CD4-positive, CD25-positive, alpha-beta regulatory T cell (primary cell): ENCODE data around the gene ASH1L. TPM values are rescaled to one million over a fixed set of nuclear protein-coding genes. Genes with fewer than 3 reads are reported as not detected.

Source experiments
- ATAC-seq, 2 donors: fragments of 150-1000 bp; cut with Tn5 transposase; one replicate each; pipeline ENCODE4 v1.10.0; 2021; ENCODE audit warnings: low read depth in 2 of 2, moderate number of reproducible peaks in 2 of 2, moderate library complexity in 1 of 2
- DNase-seq, 3 donors: peaks; one replicate each; pipeline versions ENCODE4 v3.0.0 to v3.0.0-alpha.2; 2012 to 2022; ENCODE audit warnings: mixed read lengths in 1 of 3
- H3K27ac ChIP-seq: one replicate; pipeline ENCODE4 v1.7.0; 2013; ENCODE audit warnings: mild to moderate bottlenecking, low read length; ENCODE audit not compliant: insufficient read depth, poor library complexity, severe bottlenecking
- H3K27me3 ChIP-seq: one replicate; pipeline ENCODE4 v1.7.0; 2013; ENCODE audit warnings: low read length; ENCODE audit not compliant: control insufficient read depth, insufficient read depth
- H3K36me3 ChIP-seq: one replicate; pipeline ENCODE4 v1.7.0; 2013; ENCODE audit warnings: mild to moderate bottlenecking, low read length, moderate library complexity; ENCODE audit not compliant: control insufficient read depth, insufficient read depth
- H3K4me1 ChIP-seq: 2 replicates; pipeline ENCODE4 v1.7.0; 2013; ENCODE audit warnings: mild to moderate bottlenecking, low read length; ENCODE audit not compliant: insufficient read depth, control insufficient read depth, poor library complexity, severe bottlenecking
- H3K4me3 ChIP-seq: one replicate; pipeline ENCODE4 v1.7.0; 2013; ENCODE audit warnings: low read depth, mild to moderate bottlenecking, low read length, moderate library complexity
- H3K9me3 ChIP-seq, 2 experiments: 1 replicate in 1 of 2; 2 replicates in 1 of 2; pipeline ENCODE4 v1.7.0; 2013; ENCODE audit warnings: low read length in 2 of 2, mild to moderate bottlenecking in 1 of 2, moderate library complexity in 1 of 2; ENCODE audit not compliant: control insufficient read depth in 2 of 2
- H3K27ac Mint-ChIP-seq, 3 donors: one replicate each; pipeline ENCODE4 v1.8.0; 2020 to 2022; ENCODE audit warnings: mild to moderate bottlenecking in 3 of 3, mixed read lengths in 3 of 3, moderate library complexity in 2 of 3
- H3K27me3 Mint-ChIP-seq: one replicate; pipeline ENCODE4 v1.8.0; 2022; ENCODE audit warnings: mild to moderate bottlenecking, mixed read lengths
- H3K36me3 Mint-ChIP-seq: one replicate; pipeline ENCODE4 v1.8.0; 2020; ENCODE audit warnings: mixed read lengths
- H3K4me1 Mint-ChIP-seq, 4 donors: one replicate each; pipeline ENCODE4 v1.8.0; 2020 to 2022; ENCODE audit warnings: mixed read lengths in 4 of 4, mild to moderate bottlenecking in 1 of 4
- H3K4me3 Mint-ChIP-seq, 4 donors: one replicate each; pipeline ENCODE4 v1.8.0; 2020 to 2022; ENCODE audit warnings: mild to moderate bottlenecking in 4 of 4, mixed read lengths in 4 of 4, moderate library complexity in 3 of 4
- H3K9me3 Mint-ChIP-seq, 7 donors: one replicate each; pipeline ENCODE4 v1.8.0; 2020 to 2022; ENCODE audit warnings: mixed read lengths in 7 of 7, mild to moderate bottlenecking in 3 of 7, moderate library complexity in 2 of 7
- polyA plus RNA-seq, 4 donors: library from polyadenylated mRNA; unstranded; fragments of 300-500 nt; fragmentation: Illumina TruSeq; gene quantifications; one replicate each; pipeline ENCODE4 v1.2.3, GENCODE V29; 2021
- total RNA-seq: library from RNA; stranded (reverse); gene quantifications from one replicate; pipeline ENCODE4 v1.2.3, GENCODE V29; 2022

ASH1L gene
- total and polyA plus RNA-seq, 5 donors from 2014 or later = 14.1 to 97.8 (median 15.8) TPM

DNA sequence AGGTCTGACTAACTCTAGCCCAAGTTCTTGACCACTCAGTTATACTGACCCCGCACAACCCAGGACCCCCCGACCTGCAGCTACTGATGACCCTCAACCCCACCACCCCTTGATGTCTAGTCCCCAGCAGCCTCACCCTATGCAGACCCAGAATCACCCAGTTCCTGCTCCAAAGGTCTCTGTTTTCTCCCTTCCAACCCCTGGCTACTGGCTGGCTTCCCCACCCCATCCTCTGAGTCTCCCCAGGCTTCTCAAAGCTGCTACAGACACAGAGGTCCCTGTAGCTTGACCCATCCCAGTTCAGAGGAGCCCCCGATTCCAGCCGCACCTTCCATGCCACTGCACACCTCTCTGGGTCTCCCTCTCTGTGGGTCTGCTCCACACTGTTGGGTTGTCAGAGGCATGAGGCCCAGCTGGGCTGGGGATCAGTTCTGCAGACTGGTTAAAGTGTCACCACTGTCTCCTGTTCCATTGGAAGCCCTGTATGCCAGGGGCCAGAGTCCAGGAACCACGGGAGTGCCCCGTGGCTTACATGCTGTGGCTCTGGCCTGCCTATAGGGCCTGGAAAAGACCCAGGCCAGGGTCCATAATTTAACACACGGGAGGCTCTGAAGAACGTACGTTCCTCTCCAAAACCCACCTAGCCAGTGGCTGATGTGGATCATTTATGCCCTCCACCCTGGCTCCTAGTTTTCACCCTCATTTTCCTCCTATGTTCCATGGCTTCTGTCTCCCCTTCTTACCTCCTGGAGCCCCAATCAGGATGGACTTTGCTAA lies 261.9 kb downstream of the ASH1L start:
- no peaks in the 10 kb centered on the region for H3K36me3 Mint-ChIP-seq
- DNase-seq (no peak), ATAC-seq (no peak)
- H3K9me3 Mint-ChIP-seq = no peaks in the 10 kb centered on the region
- no peaks in the 10 kb centered on the region for H3K36me3 ChIP-seq
- H3K4me1 Mint-ChIP-seq = no peaks in the 10 kb centered on the region
- H3K4me3 ChIP-seq = no peak overlapping the region
- no peaks in the 10 kb centered on the region for H3K9me3 ChIP-seq
- peaks cover 5% of the 10 kb centered on the region for H3K27me3 ChIP-seq
- H3K4me1 ChIP-seq = no peaks in the 10 kb centered on the region
- H3K27ac ChIP-seq = no peak overlapping the region
- H3K27ac Mint-ChIP-seq = no peak overlapping the region
- no peak overlapping the region for H3K4me3 Mint-ChIP-seq
- H3K27me3 Mint-ChIP-seq = peaks cover 17% of the 10 kb centered on the region

DNA sequence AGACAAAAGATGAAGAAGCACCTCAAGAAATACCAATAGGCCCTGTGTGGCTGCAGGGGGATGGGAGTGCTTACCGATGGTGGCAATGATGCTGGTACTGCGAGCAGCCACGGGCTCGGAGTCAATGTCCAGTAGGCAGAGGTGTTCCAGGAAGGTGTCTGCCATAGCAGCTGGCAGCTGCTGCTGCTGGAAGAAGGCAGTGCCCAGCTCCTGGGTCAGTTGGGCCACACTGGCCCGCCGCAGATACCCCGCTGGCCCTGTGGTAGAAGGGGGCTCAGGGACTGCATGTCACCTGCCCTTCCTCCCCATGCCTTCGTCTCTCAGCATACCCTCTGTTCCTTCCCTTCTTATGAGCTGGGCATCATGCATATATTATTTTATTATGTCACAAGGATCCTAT lies 262.6 kb downstream of the ASH1L start:
- no peaks in the 10 kb centered on the region for H3K9me3 Mint-ChIP-seq
- Histone ChIP-seq H3K9me3 (no peaks in the 10 kb centered on the region), H3K27ac (no peak overlapping the region), H3K4me1 (peaks cover 6% of the 10 kb centered on the region), H3K4me3 (no peak overlapping the region), H3K36me3 (no peaks in the 10 kb centered on the region), H3K27me3 (peaks cover 7% of the 10 kb centered on the region)
- H3K4me1 Mint-ChIP-seq = no peaks in the 10 kb centered on the region
- H3K27me3 Mint-ChIP-seq = peaks cover 20% of the 10 kb centered on the region
- H3K4me3 Mint-ChIP-seq = no peak overlapping the region
- no peak overlapping the region for H3K27ac Mint-ChIP-seq
- no peaks in the 10 kb centered on the region for H3K36me3 Mint-ChIP-seq
- ATAC-seq = no peak
- DNase-seq = no peak

DNA sequence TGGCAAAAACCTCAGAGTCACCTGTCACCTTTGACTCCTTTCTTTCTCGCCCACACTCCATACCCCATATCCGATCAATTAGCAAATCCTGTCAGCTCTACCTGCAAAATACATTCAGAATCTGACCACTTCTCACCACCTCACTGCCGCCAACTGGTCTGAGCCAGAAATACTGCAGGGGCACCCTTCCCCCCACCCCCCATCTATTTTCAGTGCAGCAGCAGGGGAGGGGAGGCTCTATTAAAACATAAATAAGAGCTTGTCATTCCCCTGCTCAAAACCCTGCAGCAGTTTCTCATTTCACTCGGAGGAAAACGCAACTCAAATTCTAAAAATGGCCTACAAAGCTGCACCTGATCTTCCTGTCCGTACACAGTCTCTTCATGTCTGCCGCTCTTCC lies 265.2 kb downstream of the ASH1L start:
- no peaks in the 10 kb centered on the region for H3K36me3 Mint-ChIP-seq
- H3K27me3 Mint-ChIP-seq = peaks cover 33% of the 10 kb centered on the region
- DNase-seq = no peak
- H3K9me3 ChIP-seq = no peaks in the 10 kb centered on the region
- no peak overlapping the region for H3K27ac Mint-ChIP-seq
- H3K36me3 ChIP-seq = no peaks in the 10 kb centered on the region
- no peak overlapping the region for H3K4me3 Mint-ChIP-seq
- peaks cover 7% of the 10 kb centered on the region for H3K27me3 ChIP-seq
- H3K9me3 Mint-ChIP-seq = no peaks in the 10 kb centered on the region
- no peak overlapping the region for H3K27ac ChIP-seq
- ATAC-seq = no peak
- H3K4me1 ChIP-seq = peaks cover 7% of the 10 kb centered on the region
- H3K4me1 Mint-ChIP-seq = peaks cover 0 to 4% (median 0%) of the 10 kb centered on the region in 4 donors
- H3K4me3 ChIP-seq = no peak overlapping the region

DNA sequence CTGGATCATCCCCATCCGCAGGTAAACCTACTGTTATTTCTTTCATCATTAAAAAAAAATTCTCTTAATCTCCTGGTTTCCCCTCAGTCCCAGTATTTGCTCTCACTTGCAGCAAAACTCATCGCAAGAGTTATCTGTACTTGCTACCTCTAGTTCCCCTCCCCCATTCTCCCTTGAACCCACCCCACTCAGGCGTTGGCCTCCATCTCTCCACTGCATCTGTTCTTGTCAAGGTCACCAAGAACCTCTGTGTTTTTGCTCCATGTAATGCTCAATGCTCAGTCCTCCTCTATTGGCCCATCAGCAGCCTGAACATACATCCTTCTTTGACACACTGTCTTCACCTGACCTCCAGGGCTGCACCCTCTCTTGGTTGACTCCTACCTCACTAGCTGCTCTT lies 265.9 kb downstream of the ASH1L start:
- ATAC-seq (no peak), DNase-seq (no peak)
- H3K27ac ChIP-seq = no peak overlapping the region
- peaks cover 7% of the 10 kb centered on the region for H3K27me3 ChIP-seq
- Mint-ChIP-seq H3K4me3 (no peak overlapping the region), H3K9me3 (no peaks in the 10 kb centered on the region), H3K27me3 (peaks cover 33% of the 10 kb centered on the region), H3K36me3 (no peaks in the 10 kb centered on the region), H3K4me1 (peaks cover 0 to 4% (median 0%) of the 10 kb centered on the region in 4 donors), H3K27ac (no peak overlapping the region)
- no peaks in the 10 kb centered on the region for H3K9me3 ChIP-seq
- H3K4me3 ChIP-seq = no peak overlapping the region
- H3K4me1 ChIP-seq = peaks cover 7% of the 10 kb centered on the region
- no peaks in the 10 kb centered on the region for H3K36me3 ChIP-seq

DNA sequence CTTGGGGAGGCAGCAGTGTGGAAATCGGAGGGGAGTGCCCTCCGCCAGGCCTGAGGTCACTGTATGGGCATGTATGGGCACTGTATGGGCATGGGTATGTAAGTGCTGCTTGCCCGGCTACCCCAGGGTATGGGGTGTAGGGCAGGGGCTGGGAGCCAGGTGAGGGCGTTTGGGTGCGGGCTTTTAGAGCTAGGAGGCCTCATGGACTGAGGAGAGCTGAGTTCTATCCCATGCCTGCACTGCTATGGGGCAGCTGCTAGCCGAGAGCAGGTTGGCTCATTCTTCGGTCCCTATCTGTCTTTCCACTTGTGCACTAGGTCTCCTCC lies 266.7 kb downstream of the ASH1L start:
- Mint-ChIP-seq H3K27ac (no peak overlapping the region), H3K4me3 (no peak overlapping the region), H3K27me3 (peaks cover 33% of the 10 kb centered on the region), H3K4me1 (peaks cover 0 to 4% (median 0%) of the 10 kb centered on the region in 4 donors), H3K36me3 (no peaks in the 10 kb centered on the region), H3K9me3 (peaks cover 0 to 1% (median 0%) of the 10 kb centered on the region in 7 donors)
- DNase-seq (no peak), ATAC-seq (no peak)
- Histone ChIP-seq H3K4me3 (no peak overlapping the region), H3K27ac (no peak overlapping the region), H3K36me3 (no peaks in the 10 kb centered on the region), H3K4me1 (peaks cover 7% of the 10 kb centered on the region), H3K27me3 (peaks cover 7% of the 10 kb centered on the region), H3K9me3 (no peaks in the 10 kb centered on the region)

DNA sequence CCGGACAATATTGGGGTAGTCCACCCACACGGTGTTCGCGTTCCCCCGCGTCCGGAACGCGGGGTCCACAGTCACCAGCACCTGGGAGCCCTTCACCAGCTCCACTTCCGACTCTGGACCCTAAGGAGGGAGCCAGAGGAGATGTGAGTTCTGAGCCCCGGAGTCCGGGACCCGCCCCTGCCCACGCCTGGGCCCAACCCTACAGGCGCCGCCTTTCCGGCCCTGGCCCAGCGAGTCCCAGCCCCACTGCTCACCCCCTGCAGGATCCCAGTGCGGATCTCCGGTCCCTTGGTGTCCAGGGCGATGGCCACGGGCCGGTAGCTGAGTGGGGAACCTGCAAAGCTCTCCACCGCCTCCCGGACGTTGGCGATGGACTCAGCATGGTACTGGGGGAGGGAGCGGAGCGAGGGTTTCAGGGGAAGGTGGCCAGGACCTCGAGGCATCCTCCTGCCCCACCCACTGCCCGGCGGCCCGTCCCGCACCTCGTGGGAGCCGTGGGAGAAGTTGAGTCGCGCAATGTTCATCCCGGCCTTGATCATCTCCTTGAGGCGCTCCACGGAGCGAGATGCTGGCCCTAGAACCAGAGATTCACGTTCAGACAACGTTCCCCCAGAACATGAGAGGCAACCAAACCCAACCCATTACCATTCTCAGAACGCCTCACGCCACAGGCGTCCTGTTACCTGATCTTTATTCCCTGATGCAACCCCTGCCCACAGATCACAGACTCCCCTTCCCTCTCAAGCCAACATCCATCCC lies 267.2 kb downstream of the ASH1L start:
- Mint-ChIP-seq H3K27me3 (peaks cover 33% of the 10 kb centered on the region), H3K27ac (no peak overlapping the region)

DNA sequence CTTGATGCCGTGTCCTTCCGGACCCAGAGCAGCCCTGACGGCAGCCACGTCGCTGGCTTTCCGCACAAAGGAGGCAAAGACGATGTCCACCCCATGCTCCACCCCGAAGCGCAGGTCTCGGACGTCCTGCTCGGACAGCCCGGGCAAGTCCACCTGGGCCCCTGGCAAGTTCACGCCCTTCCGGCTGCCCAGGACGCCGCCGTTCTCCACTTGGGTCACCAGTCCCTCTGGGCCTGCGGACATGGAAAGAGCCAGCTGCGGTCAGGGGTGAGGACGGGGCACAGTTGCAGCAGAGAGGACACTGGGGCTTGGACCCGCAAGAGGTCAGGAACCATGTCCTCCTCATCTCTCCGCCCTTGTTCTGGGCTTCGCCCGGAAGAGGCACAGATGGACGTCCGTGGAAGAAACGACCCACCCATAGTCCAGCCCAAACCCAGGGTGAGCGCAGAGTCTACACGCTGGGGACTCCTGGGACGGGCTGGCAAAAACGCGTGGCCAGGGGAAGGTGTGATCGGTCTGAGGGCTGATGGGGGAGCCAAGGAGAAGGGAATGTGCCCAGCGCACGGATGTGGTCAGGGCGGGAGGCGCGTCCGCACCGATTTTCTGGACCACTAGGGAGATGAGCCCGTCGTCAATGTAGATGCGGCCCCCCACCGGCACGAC lies 268.0 kb downstream of the ASH1L start:
- Histone ChIP-seq H3K36me3 (no peaks in the 10 kb centered on the region), H3K27me3 (peaks cover 7% of the 10 kb centered on the region), H3K4me3 (no peak overlapping the region), H3K27ac (no peak overlapping the region), H3K4me1 (peaks cover 7% of the 10 kb centered on the region), H3K9me3 (no peaks in the 10 kb centered on the region)
- Mint-ChIP-seq H3K9me3 (peaks cover 0 to 2% (median 0%) of the 10 kb centered on the region in 7 donors), H3K27ac (no peak overlapping the region), H3K36me3 (no peaks in the 10 kb centered on the region), H3K4me3 (no peak overlapping the region), H3K27me3 (peaks cover 33% of the 10 kb centered on the region), H3K4me1 (peaks cover 0 to 4% (median 0%) of the 10 kb centered on the region in 4 donors)
- no peak for DNase-seq
- no peak for ATAC-seq

More for the DNA sequence above, 267.2 kb downstream of the ASH1L start:
- H3K36me3 ChIP-seq = no peaks in the 10 kb centered on the region
- Mint-ChIP-seq H3K4me1 (peaks cover 0 to 4% (median 0%) of the 10 kb centered on the region in 4 donors), H3K9me3 (peaks cover 0 to 2% (median 0%) of the 10 kb centered on the region in 7 donors), H3K4me3 (no peak overlapping the region), H3K36me3 (no peaks in the 10 kb centered on the region)
- ATAC-seq (no peak), DNase-seq (no peak)
- no peak overlapping the region for H3K4me3 ChIP-seq
- peaks cover 7% of the 10 kb centered on the region for H3K27me3 ChIP-seq
- peaks cover 7% of the 10 kb centered on the region for H3K4me1 ChIP-seq
- H3K27ac ChIP-seq = no peak overlapping the region
- H3K9me3 ChIP-seq = no peaks in the 10 kb centered on the region
